ENCODE data around the gene MMP11. TPM values are rescaled to one million over a fixed set of nuclear protein-coding genes. Genes with fewer than 3 reads are reported as not detected.

The MMP11 gene
- total and polyA plus RNA-seq, 2 of the 13 experiments (the other 11 are each of a cell fraction or from before 2014, with no cell fraction given), result 8.9 to 28.6 TPM

DNA sequence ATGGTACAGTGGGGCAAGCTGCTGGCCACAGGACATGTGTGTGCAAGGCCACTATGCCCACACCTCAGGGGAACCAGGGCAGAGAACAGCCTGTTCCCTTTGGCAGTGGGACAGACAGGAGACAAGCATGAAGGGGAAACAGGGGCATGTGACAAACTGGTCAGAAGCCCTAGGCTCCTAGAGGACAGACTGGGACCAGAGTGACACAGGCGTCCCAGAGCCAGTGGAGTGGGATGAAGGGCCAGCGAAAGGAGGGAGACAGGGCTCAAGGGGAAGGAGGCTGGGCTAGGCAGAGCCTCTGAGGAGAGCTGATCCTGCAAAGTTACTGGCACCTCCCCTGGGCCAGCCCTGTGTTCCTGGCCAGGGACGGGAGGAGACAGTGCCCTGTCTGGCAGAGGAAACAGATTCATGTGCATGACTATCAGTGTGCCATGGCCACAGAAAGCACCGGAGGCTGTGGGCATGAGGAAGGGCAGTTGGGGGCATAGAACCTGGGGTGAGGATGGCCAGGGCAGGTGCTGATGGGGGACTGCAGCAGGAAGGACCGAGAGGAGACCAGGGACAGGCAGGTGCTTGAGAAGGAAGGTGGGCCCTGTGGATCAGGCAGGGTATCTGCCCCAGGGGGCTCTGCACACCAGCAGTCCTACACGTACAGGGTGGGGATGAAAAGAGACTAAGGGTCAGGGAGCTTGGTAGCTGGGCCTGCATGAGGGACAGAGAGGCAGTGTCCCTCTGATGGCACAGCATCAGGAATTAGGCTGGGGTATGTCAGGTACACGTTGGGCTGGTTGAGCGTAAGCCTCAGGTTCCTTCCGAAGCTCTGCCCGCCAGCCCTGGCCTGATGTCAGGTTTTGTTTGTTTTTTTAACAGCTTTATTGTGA lies 56.4 kb downstream of the MMP11 start (continued):
- TF ChIP-seq ETV6 (CRISPR knock-in tag; conservative IDR thresholded peaks at IDR 0.05), result no peak

DNA sequence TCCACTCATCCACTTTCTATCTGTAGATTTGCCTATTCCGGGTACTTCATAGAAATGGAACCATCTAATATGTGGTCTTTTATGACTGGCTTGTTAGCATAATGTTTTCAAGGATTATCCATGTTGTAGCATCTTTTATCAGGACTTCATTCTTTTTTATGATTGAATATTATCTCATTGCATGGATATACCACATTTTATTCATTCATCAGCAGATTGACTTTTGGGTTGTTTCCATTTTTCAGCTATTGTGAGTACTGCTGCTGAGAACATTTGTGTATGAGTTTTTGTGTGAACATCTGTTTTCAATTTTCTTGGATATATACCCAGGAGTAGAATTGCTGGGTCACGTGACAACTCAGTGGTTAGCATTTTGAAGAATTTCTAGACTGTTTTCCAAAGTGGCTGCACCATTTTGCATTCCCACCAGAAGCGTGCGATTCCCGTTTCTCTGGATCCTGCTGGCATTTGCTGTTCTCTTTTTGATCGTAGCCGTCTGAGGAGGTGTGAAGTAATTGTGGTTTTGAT lies 57.3 kb downstream of the MMP11 start:
- intact Hi-C loops (cut with micrococcal nuclease; ENCODE audit: unreplicated experiment) (no loop called here), in situ Hi-C loops (cut with HindIII; ENCODE audit: extremely low pct_ligation_motif_present, low pct_unique_long_range_greater_than_20kb) (loop anchor here (25.0 kb wide), 1 partner anchor 218 kb away; no protein-coding TSS in a partner anchor)
- BruUV-seq (replicated peaks), result no TSS peak
- Histone ChIP-seq H3K36me3 (replicated peaks in 1 of 2; ENCODE audit: control insufficient read depth in 1 of 2, insufficient read depth in 2 of 2, low read length in 2 of 2) (peaks cover 52 to 83% of the 10 kb centered on the region in 2 experiments; a peak in 4 of 5 replicates), H3K4me2 (ENCODE audit: low read depth, low read length) (no peak overlapping the region), H3K4me1 (ENCODE audit: insufficient read depth, low read length) (peaks cover 22% of the 10 kb centered on the region), H4K20me1 (ENCODE audit: insufficient read depth, low read length) (no peaks in the 10 kb centered on the region), H2AFZ (ENCODE audit: low read length) (no peak overlapping the region), H3K9me3 (ENCODE audit: low read length) (no peaks in the 10 kb centered on the region), H3K27me3 (ENCODE audit: control insufficient read depth in 1 of 2, insufficient read depth in 2 of 2, low read length in 2 of 2) (no peaks in the 10 kb centered on the region), H3K9ac (ENCODE audit: insufficient read depth, low read depth, low read length) (no peak overlapping the region), H3K27ac (ENCODE audit: extremely low read length, insufficient read depth, low read length) (no peak overlapping the region), H3K79me2 (ENCODE audit: insufficient read depth, low read length) (no peaks in the 10 kb centered on the region), H3K4me3 (replicated peaks in 1 of 3; ENCODE audit: insufficient read depth in 1 of 3, low read depth in 2 of 3, low read length in 3 of 3) (no peak overlapping the region)
- ATAC-seq (no peak), DNase-seq (ENCODE audit: low spot score) (no peak), FAIRE-seq (no peak)
- ChIA-PET POLR2A (no interaction called here), CTCF (ENCODE audit: low intra/inter-chr PET ratio, low total read pairs) (no interaction called here)
- TF ChIP-seq ZFAT (CRISPR knock-in tag; conservative IDR thresholded peaks at IDR 0.05) (no peak), NR2F1 (CRISPR knock-in tag; IDR thresholded peaks at IDR 0.05) (no peak), U2AF1 (optimal IDR thresholded peaks at IDR 0.05; ENCODE audit: low read depth, low read length) (no peak), ZNF33A (CRISPR knock-in tag; IDR thresholded peaks at IDR 0.05; ENCODE audit: borderline replicate concordance) (no peak), DNMT3B (CRISPR knock-in tag; conservative IDR thresholded peaks at IDR 0.05) (no peak), GATA4 (IDR thresholded peaks at IDR 0.05; ENCODE audit: borderline replicate concordance, low read depth) (no peak)
- TF ChIP-seq, protein P1, sequence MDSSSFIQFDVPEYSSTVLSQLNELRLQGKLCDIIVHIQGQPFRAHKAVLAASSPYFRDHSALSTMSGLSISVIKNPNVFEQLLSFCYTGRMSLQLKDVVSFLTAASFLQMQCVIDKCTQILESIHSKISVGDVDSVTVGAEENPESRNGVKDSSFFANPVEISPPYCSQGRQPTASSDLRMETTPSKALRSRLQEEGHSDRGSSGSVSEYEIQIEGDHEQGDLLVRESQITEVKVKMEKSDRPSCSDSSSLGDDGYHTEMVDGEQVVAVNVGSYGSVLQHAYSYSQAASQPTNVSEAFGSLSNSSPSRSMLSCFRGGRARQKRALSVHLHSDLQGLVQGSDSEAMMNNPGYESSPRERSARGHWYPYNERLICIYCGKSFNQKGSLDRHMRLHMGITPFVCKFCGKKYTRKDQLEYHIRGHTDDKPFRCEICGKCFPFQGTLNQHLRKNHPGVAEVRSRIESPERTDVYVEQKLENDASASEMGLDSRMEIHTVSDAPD (CRISPR knock-in tag; IDR thresholded peaks at IDR 0.05), result no peak
- WGBS (ENCODE audit: low lambda C conversion rate), result 97% methylated on average over 7 of the region's 7 CpGs
